OCI-LY7 (cell line): ENCODE measurements around the gene USP34.

Experiments
- CTCF ChIP-seq: fragments of 200-600 bp; sonication (generic); conservative IDR thresholded peaks from 2 replicates; pipeline ENCODE4 v1.5.1; 2014; ENCODE audit warnings: mild to moderate bottlenecking, antibody characterized with exemption, low read length, moderate library complexity, mixed read lengths
- EZH2phosphoT487 ChIP-seq: fragments of 200-600 bp; sonication (generic); IDR thresholded peaks from 2 replicates; pipeline ENCODE4 v1.6.1; 2018; ENCODE audit warnings: low read depth, borderline replicate concordance, mild to moderate bottlenecking, mixed run types, antibody characterized with exemption, low read length, moderate library complexity, mixed read lengths

GRCh38 chr2:61249521-61250071, 221.3 kb downstream of the USP34 start:
- TF ChIP-seq CTCF (no peak), EZH2phosphoT487 (no peak)
